Testis (tissue), 3 donors: ENCODE results near the gene TMPRSS13. TPM values are rescaled to one million over a fixed set of nuclear protein-coding genes. Genes with fewer than 3 reads are reported as not detected.

ENCODE experiments used
- DNase-seq: peaks from one replicate; pipeline ENCODE4 v3.0.0-alpha.2; 2019
- H3K27ac ChIP-seq, 2 donors: fragments of 200-600 bp; sonication (generic); one replicate each; pipeline ENCODE4 v1.5.1; 2019
- H3K27me3 ChIP-seq: fragments of 200-600 bp; sonication (generic); one replicate; pipeline ENCODE4 v1.5.1; 2019
- H3K36me3 ChIP-seq: fragments of 200-600 bp; sonication (generic); one replicate; pipeline ENCODE4 v1.5.1; 2017; ENCODE audit warnings: low read depth; ENCODE audit errors: missing control alignments
- H3K4me1 ChIP-seq: fragments of 200-600 bp; sonication (generic); one replicate; pipeline ENCODE4 v1.5.1; 2019
- H3K4me3 ChIP-seq, 2 donors: fragments of 200-600 bp; sonication (generic); one replicate each; pipeline ENCODE4 v1.5.1; 2017 to 2019
- H3K9me3 ChIP-seq: fragments of 200-600 bp; sonication (generic); one replicate; pipeline ENCODE4 v1.5.1; 2017
- POLR2A ChIP-seq: fragments of 450-650 bp; IDR thresholded peaks from one replicate; pipeline ENCODE4 v1.6.1; 2017; ENCODE audit warnings: antibody characterized with exemption, mild to moderate bottlenecking, moderate library complexity
- WGBS, 2 donors: methylation state at CpG; one replicate each; pipeline ENCODE4 v1.1.5; 2018; 5-methylcytosine and 5-hydroxymethylcytosine counted together
- intact Hi-C: fragments of 100-400 bp; cut with DNase I; formaldehyde crosslinking; loops from one replicate; pipeline ENCODE4 v1.15.1; 2023; ENCODE audit warnings: low total_unique reads
- polyA plus RNA-seq: library from polyadenylated mRNA; stranded (reverse); fragments of 350-450 nt; fragmentation: Illumina TruSeq; extraction: RNeasy Lipid Tissue Mini Kit (QIAGEN cat#74804); gene quantifications from one replicate; pipeline ENCODE4 v1.2.3, GENCODE V29; 2014; ENCODE audit warnings: low read depth, low replicate concordance; ENCODE audit not compliant: insufficient read depth
- total RNA-seq, 2 donors: library from RNA; depleted of rRNA; stranded (reverse); fragments of >200 nt; gene quantifications; one replicate each; pipeline ENCODE4 v1.2.3, GENCODE V29; 2016
- TF ChIP-seq, protein P1 (sequence below), 3 experiments: fragments of 450-650 bp in 2 of 3; fragments of 200-600 bp in 1 of 3; sonication (generic) in 1 of 3; IDR thresholded peaks; one replicate each; pipeline ENCODE4 v1.5.1; 2016 to 2019; ENCODE audit warnings: antibody characterized with exemption in 3 of 3, mild to moderate bottlenecking in 2 of 3, moderate library complexity in 1 of 3

Gene TMPRSS13
- total and polyA plus RNA-seq, 3 donors from 2014 or later, result 0.74 to 0.91 (median 0.87) TPM

DNA sequence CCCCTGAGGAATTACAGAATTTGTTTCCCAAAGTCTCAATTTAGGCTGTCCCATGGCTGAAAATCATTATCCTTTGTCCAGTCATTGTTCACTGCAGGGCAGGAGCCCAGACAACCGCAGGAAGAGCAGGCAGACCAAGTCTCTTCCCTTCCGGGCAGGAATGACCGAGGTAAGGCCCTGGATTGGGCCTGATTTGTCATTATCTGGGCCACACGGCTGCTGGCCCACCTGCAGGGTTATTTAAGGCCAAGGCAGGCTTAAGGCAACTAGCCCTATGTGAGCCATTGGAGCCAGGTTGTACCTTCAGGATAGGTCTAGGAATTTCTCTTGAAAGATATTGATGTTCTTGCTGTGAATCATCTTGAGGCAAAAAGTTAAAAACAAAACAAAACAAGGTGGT is 47.2 kb upstream of the TMPRSS13 start:
- no peak for DNase-seq
- Histone ChIP-seq H3K27me3 (no peaks in the 10 kb centered on the region), H3K27ac (no peak overlapping the region), H3K36me3 (no peaks in the 10 kb centered on the region), H3K4me1 (no peaks in the 10 kb centered on the region), H3K9me3 (no peaks in the 10 kb centered on the region), H3K4me3 (no peak overlapping the region)
- intact Hi-C loops, result no loop called here
- TF ChIP-seq, protein P1, sequence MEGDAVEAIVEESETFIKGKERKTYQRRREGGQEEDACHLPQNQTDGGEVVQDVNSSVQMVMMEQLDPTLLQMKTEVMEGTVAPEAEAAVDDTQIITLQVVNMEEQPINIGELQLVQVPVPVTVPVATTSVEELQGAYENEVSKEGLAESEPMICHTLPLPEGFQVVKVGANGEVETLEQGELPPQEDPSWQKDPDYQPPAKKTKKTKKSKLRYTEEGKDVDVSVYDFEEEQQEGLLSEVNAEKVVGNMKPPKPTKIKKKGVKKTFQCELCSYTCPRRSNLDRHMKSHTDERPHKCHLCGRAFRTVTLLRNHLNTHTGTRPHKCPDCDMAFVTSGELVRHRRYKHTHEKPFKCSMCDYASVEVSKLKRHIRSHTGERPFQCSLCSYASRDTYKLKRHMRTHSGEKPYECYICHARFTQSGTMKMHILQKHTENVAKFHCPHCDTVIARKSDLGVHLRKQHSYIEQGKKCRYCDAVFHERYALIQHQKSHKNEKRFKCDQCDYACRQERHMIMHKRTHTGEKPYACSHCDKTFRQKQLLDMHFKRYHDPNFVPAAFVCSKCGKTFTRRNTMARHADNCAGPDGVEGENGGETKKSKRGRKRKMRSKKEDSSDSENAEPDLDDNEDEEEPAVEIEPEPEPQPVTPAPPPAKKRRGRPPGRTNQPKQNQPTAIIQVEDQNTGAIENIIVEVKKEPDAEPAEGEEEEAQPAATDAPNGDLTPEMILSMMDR (IDR thresholded peaks at IDR 0.05), result no peak
- TF ChIP-seq POLR2A, result no peak
- 86 to 89% methylated on average over 3 to 4 of the region's 4 CpGs for WGBS, 2 donors

DNA sequence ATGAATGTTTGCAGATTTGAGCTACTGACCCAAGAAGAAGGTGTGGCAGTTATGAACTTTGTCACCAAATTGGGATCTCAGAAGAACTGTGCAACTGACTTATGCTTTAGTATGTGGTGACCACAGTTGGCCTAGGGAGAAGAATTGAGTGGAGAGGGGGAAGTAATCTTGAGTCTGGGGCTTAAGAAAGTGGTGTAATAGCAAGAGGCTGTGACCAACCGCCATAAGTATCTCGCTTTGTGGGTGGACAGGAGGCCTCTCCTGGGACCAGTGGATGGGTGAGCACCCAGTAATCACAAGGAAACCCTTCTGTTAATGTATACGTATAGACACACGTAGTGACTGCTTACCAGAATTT is 44.3 kb upstream of the TMPRSS13 start:
- 86 to 92% methylated on average over 4 of the region's 4 CpGs for WGBS, 2 donors
- H3K36me3 ChIP-seq, result no peaks in the 10 kb centered on the region
- no peak overlapping the region for H3K4me3 ChIP-seq
- intact Hi-C loops, result no loop called here
- no peaks in the 10 kb centered on the region for H3K4me1 ChIP-seq
- no peak for DNase-seq
- TF ChIP-seq, protein P1 (IDR thresholded peaks at IDR 0.05), result no peak
- no peak for TF ChIP-seq POLR2A
- no peak overlapping the region for H3K27ac ChIP-seq
- no peaks in the 10 kb centered on the region for H3K9me3 ChIP-seq
- H3K27me3 ChIP-seq, result no peaks in the 10 kb centered on the region

DNA sequence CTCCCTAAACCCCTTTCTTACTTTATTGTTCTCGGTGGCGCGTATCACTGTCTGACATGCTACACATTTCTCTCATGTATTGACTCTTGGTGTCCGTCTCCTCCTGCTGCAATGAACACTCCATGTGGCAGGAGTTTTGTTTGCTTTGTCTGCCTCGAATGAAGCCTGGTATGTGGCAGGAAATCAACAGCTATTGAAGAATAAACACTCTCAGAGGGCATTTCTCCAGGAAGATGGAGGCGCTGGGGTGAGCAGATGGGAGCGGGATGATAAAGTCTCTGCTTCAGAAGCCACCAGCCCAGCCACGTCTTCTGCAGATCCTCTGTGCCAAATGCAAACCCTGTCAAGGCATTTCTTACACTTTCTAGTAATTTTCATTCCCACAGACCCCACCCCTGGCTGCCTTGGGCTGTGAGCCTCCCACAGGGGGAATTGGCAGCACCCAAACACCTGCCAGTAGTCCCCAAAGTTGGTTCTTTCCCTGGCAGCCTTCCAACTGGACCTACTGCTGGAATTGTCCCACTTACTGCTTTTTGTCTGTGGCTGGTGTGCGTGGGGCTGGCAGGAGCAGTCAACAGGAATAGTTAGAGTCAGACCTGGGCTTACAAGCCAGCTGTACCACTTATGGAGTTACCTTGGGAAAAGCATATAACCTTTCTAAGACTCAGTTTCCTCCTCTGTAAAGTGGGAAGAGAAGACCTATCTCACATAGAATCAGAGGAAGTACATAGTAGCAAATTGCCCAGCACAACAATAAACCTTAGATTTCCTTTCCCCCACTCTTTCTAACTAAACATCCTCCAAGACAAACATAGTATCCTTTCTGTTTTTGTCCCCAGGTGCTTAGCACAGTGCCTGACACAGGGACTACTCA is 43.7 kb upstream of the TMPRSS13 start:
- Histone ChIP-seq H3K4me1 (no peaks in the 10 kb centered on the region), H3K4me3 (no peak overlapping the region), H3K9me3 (no peaks in the 10 kb centered on the region), H3K36me3 (no peaks in the 10 kb centered on the region), H3K27ac (no peak overlapping the region), H3K27me3 (no peaks in the 10 kb centered on the region)
- no peak for DNase-seq
- intact Hi-C loops, result no loop called here
- TF ChIP-seq, protein P1 (IDR thresholded peaks at IDR 0.05), result no peak
- no peak for TF ChIP-seq POLR2A
- WGBS, 2 donors, result 69 to 70% methylated on average over 9 of the region's 9 CpGs

- 79 to 91% methylated on average over 6 to 10 of the region's 10 CpGs for WGBS, 2 donors
- no peak for TF ChIP-seq POLR2A
- TF ChIP-seq, protein P1 (IDR thresholded peaks at IDR 0.05), result no peak
- Histone ChIP-seq H3K36me3 (no peaks in the 10 kb centered on the region), H3K9me3 (no peaks in the 10 kb centered on the region), H3K4me3 (no peak overlapping the region), H3K27ac (no peak overlapping the region), H3K4me1 (no peaks in the 10 kb centered on the region), H3K27me3 (no peaks in the 10 kb centered on the region)
- no peak for DNase-seq
- intact Hi-C loops, result no loop called here
These were observed 42.8 kb upstream of the TMPRSS13 start for GRCh38 chr11:117972044-117972443.
